ENCODE results near the gene SNRNP200.

GRCh38 chr2:96247896-96248295 lies 57.5 kb downstream of the SNRNP200 start:
- no peak for TF ChIP-seq CTCF (IDR thresholded peaks at IDR 0.05; ENCODE audit: low read depth, low read length, missing input control)
- no peak for TF ChIP-seq YY1 (IDR thresholded peaks at IDR 0.05)
- no peak for TF ChIP-seq ATF3 (IDR thresholded peaks at IDR 0.05)
- no peak for TF ChIP-seq RAD21 (IDR thresholded peaks at IDR 0.05)
- TF ChIP-seq MAX (IDR thresholded peaks at IDR 0.05), result no peak
- no peak for TF ChIP-seq JUND (IDR thresholded peaks at IDR 0.05)
- TF ChIP-seq REST (IDR thresholded peaks at IDR 0.05), result no peak
- no peak for TF ChIP-seq SP1 (IDR thresholded peaks at IDR 0.05)
- TF ChIP-seq TAF1 (conservative IDR thresholded peaks at IDR 0.05), result no peak
- no peak for TF ChIP-seq ZBTB33 (IDR thresholded peaks at IDR 0.05)
- no peak for TF ChIP-seq NR2F2 (IDR thresholded peaks at IDR 0.05)
